Epidermal melanocyte (primary cell): Measurements from ENCODE around the gene STX11.

Source experiments
- DNase-seq: peaks from one replicate; pipeline ENCODE4 v3.0.0; 2011; ENCODE audit warnings: low spot score; ENCODE audit not compliant: insufficient read length

STX11 gene

GRCh38 chr6:144141470-144141869 is 8.8 kb upstream of the STX11 start:
- DNase-seq, result no peak

GRCh38 chr6:144143106-144143505 is 7.2 kb upstream of the STX11 start:
- DNase-seq, result no peak

- no peak for DNase-seq
These were observed 6.4 kb upstream of the STX11 start for GRCh38 chr6:144143878-144144277.

- no peak for DNase-seq
These were observed 5.3 kb upstream of the STX11 start for GRCh38 chr6:144144996-144145395.

- no peak for DNase-seq
These were observed 4.8 kb upstream of the STX11 start for GRCh38 chr6:144145541-144145940.

- DNase-seq, result no peak
These were observed 1.4 kb upstream of the STX11 start for GRCh38 chr6:144148886-144149285.

GRCh38 chr6:144149558-144149893 is 791 bp upstream of the STX11 start:
- DNase-seq, result no peak

GRCh38 chr6:144150710-144151657 is 667 bp downstream of the STX11 start:
- DNase-seq, result no peak

GRCh38 chr6:144152334-144152900 is 2.1 kb downstream of the STX11 start:
- DNase-seq, result no peak

GRCh38 chr6:144153260-144153659 is 2.9 kb downstream of the STX11 start:
- DNase-seq, result no peak

GRCh38 chr6:144153971-144154370 is 3.7 kb downstream of the STX11 start:
- DNase-seq, result no peak

GRCh38 chr6:144155529-144155928 is 5.2 kb downstream of the STX11 start:
- DNase-seq, result no peak

- no peak for DNase-seq
These were observed 6.0 kb downstream of the STX11 start for GRCh38 chr6:144156338-144156737.

GRCh38 chr6:144156991-144157390 is 6.7 kb downstream of the STX11 start:
- DNase-seq, result no peak

- DNase-seq, result no peak
These were observed 7.8 kb downstream of the STX11 start for GRCh38 chr6:144158133-144158532.

GRCh38 chr6:144159223-144159622 is 8.9 kb downstream of the STX11 start:
- DNase-seq, result no peak

GRCh38 chr6:144159742-144160141 is 9.4 kb downstream of the STX11 start:
- no peak for DNase-seq

- no peak for DNase-seq
These were observed 10.2 kb downstream of the STX11 start for GRCh38 chr6:144160431-144161005.

- no peak for DNase-seq
These were observed 11.7 kb downstream of the STX11 start for GRCh38 chr6:144161975-144162374.

- DNase-seq, result no peak
These were observed 12.7 kb downstream of the STX11 start for GRCh38 chr6:144162977-144163376.

- no peak for DNase-seq
These were observed 15.5 kb downstream of the STX11 start for GRCh38 chr6:144165784-144166183.

GRCh38 chr6:144170044-144170443 is 19.7 kb downstream of the STX11 start:
- no peak for DNase-seq

GRCh38 chr6:144171406-144171805 is 21.1 kb downstream of the STX11 start:
- DNase-seq, result no peak
